Measurements from ENCODE around the gene FILIP1. TPM values are rescaled to one million over a fixed set of nuclear protein-coding genes. Genes with fewer than 3 reads are reported as not detected.

FILIP1 gene
- total and polyA plus RNA-seq, 10 of the 15 experiments (the other 5 are each of a cell fraction or from before 2014, with no cell fraction given): 0.23 to 2.0 (median 0.44) TPM

GRCh38 chr6:75431379-75431778, 62.2 kb downstream of the FILIP1 start (continued):
- TF ChIP-seq, protein P1, sequence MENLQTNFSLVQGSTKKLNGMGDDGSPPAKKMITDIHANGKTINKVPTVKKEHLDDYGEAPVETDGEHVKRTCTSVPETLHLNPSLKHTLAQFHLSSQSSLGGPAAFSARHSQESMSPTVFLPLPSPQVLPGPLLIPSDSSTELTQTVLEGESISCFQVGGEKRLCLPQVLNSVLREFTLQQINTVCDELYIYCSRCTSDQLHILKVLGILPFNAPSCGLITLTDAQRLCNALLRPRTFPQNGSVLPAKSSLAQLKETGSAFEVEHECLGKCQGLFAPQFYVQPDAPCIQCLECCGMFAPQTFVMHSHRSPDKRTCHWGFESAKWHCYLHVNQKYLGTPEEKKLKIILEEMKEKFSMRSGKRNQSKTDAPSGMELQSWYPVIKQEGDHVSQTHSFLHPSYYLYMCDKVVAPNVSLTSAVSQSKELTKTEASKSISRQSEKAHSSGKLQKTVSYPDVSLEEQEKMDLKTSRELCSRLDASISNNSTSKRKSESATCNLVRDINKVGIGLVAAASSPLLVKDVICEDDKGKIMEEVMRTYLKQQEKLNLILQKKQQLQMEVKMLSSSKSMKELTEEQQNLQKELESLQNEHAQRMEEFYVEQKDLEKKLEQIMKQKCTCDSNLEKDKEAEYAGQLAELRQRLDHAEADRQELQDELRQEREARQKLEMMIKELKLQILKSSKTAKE (IDR thresholded peaks at IDR 0.05; ENCODE audit: low read depth, poor library complexity, severe bottlenecking): no peak
- TF ChIP-seq SMAD5 (IDR thresholded peaks at IDR 0.05; ENCODE audit: low read depth) (no peak), TCF3 (IDR thresholded peaks at IDR 0.05; ENCODE audit: borderline replicate concordance, insufficient read depth, low read depth, low read length) (no peak), CUX1 (IDR thresholded peaks at IDR 0.05; ENCODE audit: insufficient replicate concordance, low read depth, low read length) (no peak), FOS (IDR thresholded peaks at IDR 0.05; ENCODE audit: borderline replicate concordance, extremely low read depth, insufficient read length) (no peak), CREB1 (IDR thresholded peaks at IDR 0.05; ENCODE audit: low read depth) (no peak)

All from GM12878 (cell line).